OCI-LY7 (cell line): Measurements from ENCODE around the gene ARF6.

Experiments
- CTCF ChIP-seq: fragments of 200-600 bp; sonication (generic); conservative IDR thresholded peaks from 2 replicates; pipeline ENCODE4 v1.5.1; 2014; ENCODE audit warnings: mild to moderate bottlenecking, antibody characterized with exemption, low read length, moderate library complexity, mixed read lengths
- EZH2phosphoT487 ChIP-seq: fragments of 200-600 bp; sonication (generic); IDR thresholded peaks from 2 replicates; pipeline ENCODE4 v1.6.1; 2018; ENCODE audit warnings: low read depth, borderline replicate concordance, mild to moderate bottlenecking, mixed run types, antibody characterized with exemption, low read length, moderate library complexity, mixed read lengths

- TF ChIP-seq CTCF (no peak), EZH2phosphoT487 (no peak)
Observed at GRCh38 chr14:49898485-49898884, 5.6 kb downstream of the ARF6 start.
